SU-DHL-6 (cell line): ENCODE data around the gene EML3.

Experiments used
- CTCF ChIP-seq: fragments of 200-600 bp; sonication (generic); IDR thresholded peaks from one replicate; pipeline ENCODE4 v1.5.1; 2017; ENCODE audit warnings: antibody characterized with exemption, mild to moderate bottlenecking, low read length, moderate library complexity; ENCODE audit not compliant: insufficient read depth, poor library complexity, severe bottlenecking
- EZH2phosphoT487 ChIP-seq: fragments of 200-600 bp; sonication (generic), shearing (Covaris generic); conservative IDR thresholded peaks from 2 replicates; pipeline ENCODE4 v1.6.1; 2018; ENCODE audit warnings: mild to moderate bottlenecking, antibody characterized with exemption, low read length, moderate library complexity, mixed read lengths

DNA sequence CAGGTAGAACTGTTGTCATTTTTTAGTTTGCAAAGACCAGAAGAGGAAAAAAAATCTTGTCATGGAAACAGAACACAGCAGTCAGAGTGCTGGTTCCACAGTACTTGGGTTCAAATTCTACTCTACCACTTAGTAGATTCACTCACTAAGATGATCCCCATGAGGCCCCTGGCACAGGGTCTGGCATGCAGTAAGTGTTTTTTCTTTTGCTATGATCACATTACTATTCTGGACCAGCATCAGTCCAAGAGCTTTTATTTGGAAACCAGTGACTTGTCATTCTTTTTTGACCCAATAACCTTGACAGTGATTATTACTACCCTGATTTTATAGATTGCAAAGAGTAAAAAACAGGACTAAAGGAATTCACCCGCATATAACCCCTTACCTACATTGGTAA is 43.0 kb downstream of the EML3 start:
- TF ChIP-seq CTCF: no peak
- TF ChIP-seq EZH2phosphoT487: no peak
